ENCODE results near the gene NPM3. TPM values are rescaled to one million over a fixed set of nuclear protein-coding genes. Genes with fewer than 3 reads are reported as not detected.

NPM3 gene
- total RNA-seq, 1 donor from 2014 or later = 115 TPM

DNA sequence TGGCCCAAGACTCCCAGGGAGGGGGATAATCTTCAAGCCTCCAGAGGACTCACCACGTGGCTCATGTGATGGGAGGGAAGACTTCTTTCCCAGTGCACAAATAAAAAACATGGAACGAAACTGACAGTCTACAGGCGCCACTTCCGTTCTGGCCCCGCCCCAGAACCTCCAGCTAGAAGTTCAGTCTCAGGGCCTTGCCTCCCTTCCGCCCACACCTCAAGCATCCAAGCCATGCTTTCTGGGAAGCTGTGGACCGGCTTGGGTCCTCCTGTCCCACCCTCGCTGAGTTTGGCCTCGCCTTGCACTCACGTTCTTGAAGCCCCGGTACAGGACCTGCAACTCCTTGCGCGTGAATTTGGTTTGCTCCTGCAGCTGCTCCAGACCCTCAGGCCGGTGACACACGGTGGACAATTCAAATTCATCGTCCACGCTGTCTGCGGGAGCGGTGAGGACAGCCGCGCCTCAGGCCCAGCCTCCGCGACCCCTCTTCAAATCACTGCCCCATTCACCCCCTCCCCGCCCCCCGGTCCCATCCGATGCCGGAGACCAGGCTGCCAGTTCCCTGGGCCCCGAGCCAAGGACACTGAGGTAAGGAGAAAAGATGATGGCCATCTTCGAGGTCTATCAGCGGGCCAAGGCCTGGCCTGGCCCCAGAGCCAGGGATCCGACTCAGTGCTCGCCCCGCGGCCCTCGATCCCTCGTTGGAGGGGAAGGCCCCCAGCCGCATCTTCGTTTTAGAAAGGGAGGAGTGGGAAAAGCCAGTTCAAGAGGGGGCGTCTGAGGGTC lies 45.7 kb upstream of the NPM3 start:
- peak overlapping the region; percentile 18 for H3K4me3 ChIP-seq (ENCODE audit: low read depth, low read length)

DNA sequence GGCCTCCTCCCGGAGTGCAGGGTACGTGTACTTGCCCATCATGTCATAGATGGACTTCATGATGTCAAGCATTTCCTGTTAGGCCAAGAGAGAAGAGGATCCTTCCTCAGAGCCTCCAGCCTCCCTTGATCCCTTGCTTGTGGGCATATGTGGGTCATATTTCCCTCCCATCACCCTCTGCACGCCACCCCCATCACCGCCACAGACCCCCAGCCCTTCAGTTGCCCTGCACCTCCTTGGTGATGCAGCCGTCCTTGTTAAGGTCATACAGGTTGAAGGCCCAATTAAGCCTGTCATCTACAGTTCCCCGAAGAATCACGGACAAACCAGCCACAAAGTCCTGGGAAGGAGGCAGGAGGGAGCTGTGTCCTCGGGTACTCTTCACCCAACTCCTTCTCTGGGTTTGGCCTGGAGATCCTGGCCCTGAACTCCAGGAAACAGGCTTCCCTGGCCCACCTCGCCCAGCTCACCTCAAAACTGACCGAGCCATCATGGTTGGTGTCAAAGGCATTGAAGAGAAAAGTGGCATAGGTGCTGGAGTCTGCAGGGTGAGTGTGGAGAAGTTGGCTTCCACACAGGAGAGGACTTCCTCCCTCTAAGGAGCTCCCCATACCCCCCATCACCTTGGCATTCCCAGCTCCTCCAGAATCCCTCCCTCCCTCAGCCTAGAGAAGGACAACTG lies 44.8 kb upstream of the NPM3 start:
- no peak for DNase-seq (ENCODE audit: low read depth)
- TF ChIP-seq, protein P1, sequence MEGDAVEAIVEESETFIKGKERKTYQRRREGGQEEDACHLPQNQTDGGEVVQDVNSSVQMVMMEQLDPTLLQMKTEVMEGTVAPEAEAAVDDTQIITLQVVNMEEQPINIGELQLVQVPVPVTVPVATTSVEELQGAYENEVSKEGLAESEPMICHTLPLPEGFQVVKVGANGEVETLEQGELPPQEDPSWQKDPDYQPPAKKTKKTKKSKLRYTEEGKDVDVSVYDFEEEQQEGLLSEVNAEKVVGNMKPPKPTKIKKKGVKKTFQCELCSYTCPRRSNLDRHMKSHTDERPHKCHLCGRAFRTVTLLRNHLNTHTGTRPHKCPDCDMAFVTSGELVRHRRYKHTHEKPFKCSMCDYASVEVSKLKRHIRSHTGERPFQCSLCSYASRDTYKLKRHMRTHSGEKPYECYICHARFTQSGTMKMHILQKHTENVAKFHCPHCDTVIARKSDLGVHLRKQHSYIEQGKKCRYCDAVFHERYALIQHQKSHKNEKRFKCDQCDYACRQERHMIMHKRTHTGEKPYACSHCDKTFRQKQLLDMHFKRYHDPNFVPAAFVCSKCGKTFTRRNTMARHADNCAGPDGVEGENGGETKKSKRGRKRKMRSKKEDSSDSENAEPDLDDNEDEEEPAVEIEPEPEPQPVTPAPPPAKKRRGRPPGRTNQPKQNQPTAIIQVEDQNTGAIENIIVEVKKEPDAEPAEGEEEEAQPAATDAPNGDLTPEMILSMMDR (IDR thresholded peaks at IDR 0.05; ENCODE audit: insufficient read depth, low read length, poor library complexity, severe bottlenecking) = no peak
- no peaks in the 10 kb centered on the region for H3K36me3 ChIP-seq (ENCODE audit: control insufficient read depth, insufficient read depth, low read length)
- H3K4me3 ChIP-seq (ENCODE audit: low read depth, low read length) = no peak overlapping the region
- H3K27me3 ChIP-seq (ENCODE audit: control insufficient read depth, insufficient read depth, low read length) = no peaks in the 10 kb centered on the region

More for the DNA sequence above, 45.7 kb upstream of the NPM3 start:
- no peaks in the 10 kb centered on the region for H3K27me3 ChIP-seq (ENCODE audit: control insufficient read depth, insufficient read depth, low read length)
- H3K36me3 ChIP-seq (ENCODE audit: control insufficient read depth, insufficient read depth, low read length) = no peaks in the 10 kb centered on the region
- DNase-seq (ENCODE audit: low read depth) = no peak
- TF ChIP-seq, protein P1 (IDR thresholded peaks at IDR 0.05; ENCODE audit: insufficient read depth, low read length, poor library complexity, severe bottlenecking) = no peak

DNA sequence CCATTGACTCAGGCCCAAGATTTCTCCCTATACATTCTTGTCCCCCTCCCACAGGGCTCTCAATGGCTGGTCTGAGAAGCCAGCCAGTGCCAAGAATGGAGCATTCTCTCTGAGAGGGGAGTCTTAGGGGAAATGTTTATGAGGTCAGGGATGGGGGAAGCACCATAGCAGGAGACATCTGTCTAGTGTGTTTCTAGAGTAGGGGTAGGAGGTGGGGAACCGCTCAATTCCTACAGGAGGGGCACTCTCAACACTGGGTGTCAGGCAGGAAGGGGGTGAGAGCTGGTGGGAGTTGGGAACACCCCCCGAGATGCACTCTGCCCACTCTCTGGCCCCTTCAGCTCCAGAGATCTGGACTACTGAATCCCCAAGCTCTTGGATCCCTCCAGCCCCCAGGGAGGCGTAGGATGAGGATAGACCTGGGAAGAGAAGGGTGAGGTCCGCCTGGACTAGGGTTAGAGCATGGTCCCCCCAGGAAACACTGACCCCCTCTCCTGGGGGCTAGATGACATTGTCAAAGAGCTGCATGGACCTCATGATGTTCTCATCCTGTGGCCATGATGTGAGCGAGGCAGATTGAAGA lies 43.7 kb upstream of the NPM3 start:
- TF ChIP-seq, protein P1 (IDR thresholded peaks at IDR 0.05; ENCODE audit: insufficient read depth, low read length, poor library complexity, severe bottlenecking) = no peak
- DNase-seq (ENCODE audit: low read depth) = no peak

DNA sequence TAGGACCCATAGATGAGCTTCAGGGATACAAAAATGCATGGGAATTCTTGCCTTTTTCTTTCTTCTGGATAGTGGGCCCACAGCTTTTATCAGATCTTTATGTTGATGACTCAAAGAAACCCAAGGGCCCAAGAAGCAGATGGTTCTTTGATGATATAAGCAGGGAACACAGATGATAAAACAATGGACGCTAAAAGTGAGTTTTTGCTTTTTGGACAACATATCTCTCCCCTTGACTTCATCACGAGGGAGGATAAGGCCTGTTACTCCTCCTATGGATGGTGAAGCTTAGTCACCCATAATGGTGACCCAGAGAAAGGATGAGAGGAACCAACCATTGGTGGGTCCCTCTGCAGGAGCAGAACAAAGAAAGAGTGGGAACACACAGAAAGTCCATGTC lies 41.5 kb upstream of the NPM3 start:
- H3K4me3 ChIP-seq (ENCODE audit: low read depth, low read length) = no peak overlapping the region
- TF ChIP-seq, protein P1 (IDR thresholded peaks at IDR 0.05; ENCODE audit: insufficient read depth, low read length, poor library complexity, severe bottlenecking) = no peak
- H3K36me3 ChIP-seq (ENCODE audit: control insufficient read depth, insufficient read depth, low read length) = no peaks in the 10 kb centered on the region
- no peaks in the 10 kb centered on the region for H3K27me3 ChIP-seq (ENCODE audit: control insufficient read depth, insufficient read depth, low read length)
- DNase-seq (ENCODE audit: low read depth) = no peak

More for the DNA sequence above, 43.7 kb upstream of the NPM3 start:
- Histone ChIP-seq H3K36me3 (ENCODE audit: control insufficient read depth, insufficient read depth, low read length) (no peaks in the 10 kb centered on the region), H3K27me3 (ENCODE audit: control insufficient read depth, insufficient read depth, low read length) (no peaks in the 10 kb centered on the region), H3K4me3 (ENCODE audit: low read depth, low read length) (no peak overlapping the region)

DNA sequence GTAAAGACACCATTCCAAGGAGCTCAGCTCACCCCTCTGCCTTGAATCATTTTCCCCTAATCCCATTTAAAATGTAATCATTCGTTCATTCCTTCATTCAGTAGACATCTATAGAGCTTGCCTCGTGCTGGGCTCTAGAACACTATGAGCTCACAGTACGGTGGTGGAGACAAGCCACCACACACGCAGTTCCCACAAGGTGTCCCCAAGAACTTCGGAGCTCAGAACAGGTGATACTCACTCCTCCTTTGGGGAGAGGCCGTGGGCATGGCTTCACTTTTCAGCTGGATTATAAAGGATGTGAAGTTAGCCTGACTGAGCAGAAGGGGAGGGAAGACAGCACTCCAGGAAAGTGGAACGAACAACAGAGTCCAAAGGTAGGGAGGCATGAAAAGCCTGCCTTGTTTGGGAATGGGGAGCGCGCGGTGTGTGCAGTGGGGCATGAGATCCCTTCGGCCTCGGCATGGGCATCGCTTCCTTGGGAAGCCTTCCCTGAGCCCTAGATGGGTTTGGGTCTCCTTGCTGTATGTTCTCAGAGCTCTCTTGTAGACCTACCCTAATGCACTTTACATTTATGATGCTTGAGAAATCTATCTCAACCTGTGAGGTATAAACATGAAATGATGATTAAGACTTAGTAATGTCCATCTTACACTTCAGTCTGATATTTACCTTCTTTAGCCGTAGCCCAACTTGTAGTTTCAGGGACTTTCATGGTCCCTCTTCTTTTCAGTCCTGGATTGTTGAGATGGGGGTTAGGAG lies 35.8 kb upstream of the NPM3 start:
- Histone ChIP-seq H3K27me3 (ENCODE audit: control insufficient read depth, insufficient read depth, low read length) (no peaks in the 10 kb centered on the region), H3K36me3 (ENCODE audit: control insufficient read depth, insufficient read depth, low read length) (no peaks in the 10 kb centered on the region), H3K4me3 (ENCODE audit: low read depth, low read length) (peak overlapping the region; percentile 39)
- DNase-seq (ENCODE audit: low read depth) = no peak
- TF ChIP-seq, protein P1 (IDR thresholded peaks at IDR 0.05; ENCODE audit: insufficient read depth, low read length, poor library complexity, severe bottlenecking) = no peak
